PC-9 (cell line): ENCODE data around the gene MAL. TPM values are rescaled to one million over a fixed set of nuclear protein-coding genes. Genes with fewer than 3 reads are reported as not detected.

Experiments used
- BruUV-seq: library from RNA; stranded (reverse); fragments of 400-500 nt; replicated peaks from 2 replicates; lab custom pipeline; 2021; lab: Mats Ljungman, UMichigan
- CTCF ChIA-PET: fragments of 300-600 bp; sonication (Branson Sonifier 250); formaldehyde crosslinking; loops from one replicate; lab custom pipeline; 2022; ENCODE audit warnings: antibody characterized with exemption; lab: Charles Lee
- POLR2A ChIA-PET: fragments of 300-600 bp; sonication (Branson Sonifier 250); formaldehyde crosslinking; loops from one replicate; lab custom pipeline; 2022; ENCODE audit warnings: antibody characterized with exemption; ENCODE audit not compliant: unreplicated experiment; lab: Charles Lee
- DNase-seq, 2 experiments: peaks; one replicate each; pipeline versions ENCODE4 v3.0.0 to v3.0.0-alpha.2; 2015 to 2022; ENCODE audit warnings: mixed read lengths in 1 of 2
- H2AFZ ChIP-seq: fragments of 200-600 bp; sonication (generic); 2 replicates; pipeline ENCODE4 v1.8.1; 2017; ENCODE audit warnings: antibody characterized with exemption
- H3F3A ChIP-seq: fragments of 200-600 bp; sonication (generic); 2 replicates; pipeline ENCODE4 v1.8.1; 2017; ENCODE audit warnings: antibody characterized with exemption, mild to moderate bottlenecking, low read depth; ENCODE audit not compliant: insufficient read depth
- H3K27ac ChIP-seq: fragments of 200-600 bp; sonication (generic); 2 replicates; pipeline ENCODE4 v1.6.1; 2016; ENCODE audit warnings: mixed run types
- H3K27me3 ChIP-seq: fragments of 200-600 bp; sonication (generic); 2 replicates; pipeline ENCODE4 v1.6.1; 2016; ENCODE audit warnings: low read depth, mixed run types; ENCODE audit not compliant: insufficient read depth
- H3K36me3 ChIP-seq: fragments of 200-600 bp; sonication (generic); 2 replicates; pipeline ENCODE4 v1.6.1; 2016; ENCODE audit warnings: low read depth, mixed run types
- H3K4me1 ChIP-seq: fragments of 200-600 bp; sonication (generic); replicated peaks from 2 replicates; pipeline ENCODE4 v1.6.1; 2016; ENCODE audit warnings: mixed run types; ENCODE audit not compliant: insufficient read depth
- H3K4me2 ChIP-seq: fragments of 200-600 bp; sonication (generic); 2 replicates; pipeline ENCODE4 v1.6.1; 2017; ENCODE audit warnings: mixed run types
- H3K4me3 ChIP-seq: fragments of 200-600 bp; sonication (generic); 2 replicates; pipeline ENCODE4 v1.6.1; 2016; ENCODE audit warnings: mixed run types
- H3K79me2 ChIP-seq: fragments of 200-600 bp; sonication (generic); 2 replicates; pipeline ENCODE4 v1.6.1; 2017; ENCODE audit warnings: low read depth, mixed run types
- H3K9me2 ChIP-seq: fragments of 200-600 bp; sonication (generic); 2 replicates; pipeline ENCODE4 v1.8.1; 2017; ENCODE audit warnings: mild to moderate bottlenecking; ENCODE audit not compliant: insufficient read depth
- H3K9me3 ChIP-seq: fragments of 200-600 bp; sonication (generic); 2 replicates; pipeline ENCODE4 v1.8.1; 2016; ENCODE audit warnings: low read depth; ENCODE audit not compliant: insufficient read depth
- H4K20me1 ChIP-seq: fragments of 200-600 bp; sonication (generic); 2 replicates; pipeline ENCODE4 v1.8.1; 2017; ENCODE audit not compliant: insufficient read depth
- CTCF ChIP-seq: fragments of 200-600 bp; sonication (generic); conservative IDR thresholded peaks from 2 replicates; pipeline ENCODE4 v1.6.1; 2017; ENCODE audit warnings: mixed run types, antibody characterized with exemption, mild to moderate bottlenecking, moderate library complexity
- EZH2 ChIP-seq: fragments of 200-600 bp; sonication (generic); IDR thresholded peaks from 2 replicates; pipeline ENCODE4 v1.8.0; 2017; ENCODE audit warnings: antibody characterized with exemption, low read depth
- intact Hi-C: fragments of 100-400 bp; cut with micrococcal nuclease; formaldehyde crosslinking; loops from one replicate; pipeline ENCODE4 v1.10.0; 2022; ENCODE audit not compliant: unreplicated experiment
- total RNA-seq: library from RNA; stranded (reverse); gene quantifications from 2 replicates; pipeline ENCODE4 v1.2.3, GENCODE V29; 2021

MAL gene
- total RNA-seq, 1 experiment from 2014 or later: 146 TPM

- Histone ChIP-seq H3K4me2 (peak overlapping the region; percentile 85), H3K4me1 (peaks cover 100% of the 10 kb centered on the region), H3K36me3 (peaks cover 19% of the 10 kb centered on the region), H3K27ac (peak overlapping the region; percentile 99), H3K9me3 (no peaks in the 10 kb centered on the region), H3K4me3 (no peak overlapping the region; the same call in 1 of the 2 replicates), H3K79me2 (peaks cover 89% of the 10 kb centered on the region), H3K27me3 (no peaks in the 10 kb centered on the region), H4K20me1 (no peaks in the 10 kb centered on the region), H2AFZ (no peak overlapping the region), H3K9me2 (no peaks in the 10 kb centered on the region), H3F3A (peaks cover 97% of the 10 kb centered on the region)
- no peak for DNase-seq
- no peak for TF ChIP-seq EZH2
- no peak for TF ChIP-seq CTCF
- intact Hi-C loops: no loop called here
- CTCF ChIA-PET: interaction anchor here (0.9 to 1.5 kb wide), 3 partner anchors 11 to 34 kb away, joined by 4 to 11 read pairs (median 7); no protein-coding TSS in a partner anchor
- POLR2A ChIA-PET: interaction anchor here (0.6 to 0.8 kb wide), 4 partner anchors 11 to 83 kb away, joined by 3 to 6 read pairs (median 3); no protein-coding TSS in a partner anchor
- no TSS peak for BruUV-seq
Measured at GRCh38 chr2:95032341-95032740, 6.8 kb downstream of the MAL start.

GRCh38 chr2:95032868-95033603 lies 7.5 kb downstream of the MAL start:
- Histone ChIP-seq H3K4me3 (no peak overlapping the region), H3F3A (peaks cover 97% of the 10 kb centered on the region), H3K9me2 (no peaks in the 10 kb centered on the region), H3K27ac (peak overlapping the region; percentile 99), H3K79me2 (peaks cover 89% of the 10 kb centered on the region), H3K9me3 (no peaks in the 10 kb centered on the region), H3K36me3 (peaks cover 19% of the 10 kb centered on the region), H4K20me1 (no peaks in the 10 kb centered on the region), H2AFZ (no peak overlapping the region), H3K27me3 (no peaks in the 10 kb centered on the region), H3K4me2 (peak overlapping the region; percentile 85), H3K4me1 (peaks cover 94% of the 10 kb centered on the region)
- POLR2A ChIA-PET: no interaction called here
- no TSS peak for BruUV-seq
- TF ChIP-seq CTCF: no peak
- no peak for TF ChIP-seq EZH2
- CTCF ChIA-PET: interaction anchor here (1.1 to 1.4 kb wide), 2 partner anchors 9 to 46 kb away, joined by 3 to 5 read pairs; no protein-coding TSS in a partner anchor
- no peak for DNase-seq
- intact Hi-C loops: no loop called here

GRCh38 chr2:95034221-95034620 lies 8.7 kb downstream of the MAL start:
- Histone ChIP-seq H3K9me2 (no peaks in the 10 kb centered on the region), H3K4me2 (peak overlapping the region; percentile 85), H3K79me2 (peaks cover 86% of the 10 kb centered on the region), H4K20me1 (no peaks in the 10 kb centered on the region), H3K27me3 (no peaks in the 10 kb centered on the region), H3K27ac (peak overlapping the region; percentile 99), H3K4me3 (no peak overlapping the region), H3F3A (peaks cover 96% of the 10 kb centered on the region), H2AFZ (no peak overlapping the region), H3K9me3 (no peaks in the 10 kb centered on the region), H3K36me3 (peaks cover 11% of the 10 kb centered on the region), H3K4me1 (peaks cover 84% of the 10 kb centered on the region)
- POLR2A ChIA-PET: interaction anchor here (0.6 to 1.1 kb wide), 7 partner anchors 9 to 59 kb away, joined by 3 to 10 read pairs (median 4); no protein-coding TSS in a partner anchor
- peak; percentile 75 to 94 for DNase-seq
- intact Hi-C loops: loop anchor here (1.0 kb wide), 2 partner anchors 8 to 18 kb away; no protein-coding TSS in a partner anchor
- no TSS peak for BruUV-seq
- CTCF ChIA-PET: interaction anchor here (0.6 to 1.4 kb wide), 6 partner anchors 9 to 1607 kb away, joined by 3 to 8 read pairs (median 4); no protein-coding TSS in a partner anchor
- TF ChIP-seq CTCF (no peak), EZH2 (no peak)
